NCI-H2196 (cell line): ENCODE results near the gene EXOC2.
"Not testable (repeated sequence)": the region's sequence is repeated elsewhere in the genome, so short reads cannot be mapped to it uniquely, and the experiment has no call there.

Source experiments
- DNase-seq: peaks from one replicate; lab custom pipeline; 2025; ENCODE audit not compliant: unreplicated experiment; lab: John Stamatoyannopoulos, UW

EXOC2 gene

GRCh38 chr6:593139-593906 is 99.6 kb downstream of the EXOC2 start:
- DNase-seq: peak; percentile 76

- DNase-seq: no peak
Measured at GRCh38 chr6:589090-589489, 103.8 kb downstream of the EXOC2 start.

GRCh38 chr6:586553-586952 is 106.4 kb downstream of the EXOC2 start:
- no peak for DNase-seq

- DNase-seq: no peak
Measured at GRCh38 chr6:583635-584034, 109.3 kb downstream of the EXOC2 start.

- DNase-seq: no peak
Measured at GRCh38 chr6:583116-583515, 109.8 kb downstream of the EXOC2 start.

- DNase-seq: no peak
Measured at GRCh38 chr6:582370-582769, 110.6 kb downstream of the EXOC2 start.

GRCh38 chr6:579339-579738 is 113.6 kb downstream of the EXOC2 start:
- DNase-seq: no peak

GRCh38 chr6:572596-573265 is 120.2 kb downstream of the EXOC2 start:
- DNase-seq: no peak

GRCh38 chr6:571892-572291 is 121.0 kb downstream of the EXOC2 start:
- DNase-seq: no peak

GRCh38 chr6:570825-571224 is 122.1 kb downstream of the EXOC2 start:
- DNase-seq: no peak

- no peak for DNase-seq
Measured at GRCh38 chr6:568954-569523, 123.9 kb downstream of the EXOC2 start.

GRCh38 chr6:568085-568484 is 124.9 kb downstream of the EXOC2 start:
- DNase-seq: no peak

GRCh38 chr6:563863-564262 is 129.1 kb downstream of the EXOC2 start:
- no peak for DNase-seq

GRCh38 chr6:562052-562676 is 130.8 kb downstream of the EXOC2 start:
- DNase-seq: no peak

- DNase-seq: not testable (repeated sequence)
Measured at GRCh38 chr6:561335-561734, 131.6 kb downstream of the EXOC2 start.

GRCh38 chr6:558959-559358 is 134.0 kb downstream of the EXOC2 start:
- DNase-seq: no peak

GRCh38 chr6:558089-558488 is 134.8 kb downstream of the EXOC2 start:
- no peak for DNase-seq

GRCh38 chr6:551829-552350 is 141.0 kb downstream of the EXOC2 start:
- no peak for DNase-seq

- DNase-seq: no peak
Measured at GRCh38 chr6:551405-551804, 141.5 kb downstream of the EXOC2 start.

GRCh38 chr6:549906-550305 is 143.0 kb downstream of the EXOC2 start:
- DNase-seq: no peak

GRCh38 chr6:548517-548916 is 144.4 kb downstream of the EXOC2 start:
- no peak for DNase-seq

- DNase-seq: no peak
Measured at GRCh38 chr6:548091-548490, 144.8 kb downstream of the EXOC2 start.
